ENCODE data around the gene HADH.

- TF ChIP-seq, protein P1, sequence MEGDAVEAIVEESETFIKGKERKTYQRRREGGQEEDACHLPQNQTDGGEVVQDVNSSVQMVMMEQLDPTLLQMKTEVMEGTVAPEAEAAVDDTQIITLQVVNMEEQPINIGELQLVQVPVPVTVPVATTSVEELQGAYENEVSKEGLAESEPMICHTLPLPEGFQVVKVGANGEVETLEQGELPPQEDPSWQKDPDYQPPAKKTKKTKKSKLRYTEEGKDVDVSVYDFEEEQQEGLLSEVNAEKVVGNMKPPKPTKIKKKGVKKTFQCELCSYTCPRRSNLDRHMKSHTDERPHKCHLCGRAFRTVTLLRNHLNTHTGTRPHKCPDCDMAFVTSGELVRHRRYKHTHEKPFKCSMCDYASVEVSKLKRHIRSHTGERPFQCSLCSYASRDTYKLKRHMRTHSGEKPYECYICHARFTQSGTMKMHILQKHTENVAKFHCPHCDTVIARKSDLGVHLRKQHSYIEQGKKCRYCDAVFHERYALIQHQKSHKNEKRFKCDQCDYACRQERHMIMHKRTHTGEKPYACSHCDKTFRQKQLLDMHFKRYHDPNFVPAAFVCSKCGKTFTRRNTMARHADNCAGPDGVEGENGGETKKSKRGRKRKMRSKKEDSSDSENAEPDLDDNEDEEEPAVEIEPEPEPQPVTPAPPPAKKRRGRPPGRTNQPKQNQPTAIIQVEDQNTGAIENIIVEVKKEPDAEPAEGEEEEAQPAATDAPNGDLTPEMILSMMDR (IDR thresholded peaks at IDR 0.05; ENCODE audit: low read depth, low read length, missing input control): no peak
- TF ChIP-seq REST (IDR thresholded peaks at IDR 0.05): no peak
- no peak for TF ChIP-seq EGR1 (IDR thresholded peaks at IDR 0.05; ENCODE audit: low read depth in 2 of 2)
- TF ChIP-seq, protein P2, sequence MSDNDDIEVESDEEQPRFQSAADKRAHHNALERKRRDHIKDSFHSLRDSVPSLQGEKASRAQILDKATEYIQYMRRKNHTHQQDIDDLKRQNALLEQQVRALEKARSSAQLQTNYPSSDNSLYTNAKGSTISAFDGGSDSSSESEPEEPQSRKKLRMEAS (IDR thresholded peaks at IDR 0.05): no peak
- no peak for TF ChIP-seq TAF1 (conservative IDR thresholded peaks at IDR 0.05)
- no peak for TF ChIP-seq SP1 (IDR thresholded peaks at IDR 0.05)
- TF ChIP-seq, protein P3, sequence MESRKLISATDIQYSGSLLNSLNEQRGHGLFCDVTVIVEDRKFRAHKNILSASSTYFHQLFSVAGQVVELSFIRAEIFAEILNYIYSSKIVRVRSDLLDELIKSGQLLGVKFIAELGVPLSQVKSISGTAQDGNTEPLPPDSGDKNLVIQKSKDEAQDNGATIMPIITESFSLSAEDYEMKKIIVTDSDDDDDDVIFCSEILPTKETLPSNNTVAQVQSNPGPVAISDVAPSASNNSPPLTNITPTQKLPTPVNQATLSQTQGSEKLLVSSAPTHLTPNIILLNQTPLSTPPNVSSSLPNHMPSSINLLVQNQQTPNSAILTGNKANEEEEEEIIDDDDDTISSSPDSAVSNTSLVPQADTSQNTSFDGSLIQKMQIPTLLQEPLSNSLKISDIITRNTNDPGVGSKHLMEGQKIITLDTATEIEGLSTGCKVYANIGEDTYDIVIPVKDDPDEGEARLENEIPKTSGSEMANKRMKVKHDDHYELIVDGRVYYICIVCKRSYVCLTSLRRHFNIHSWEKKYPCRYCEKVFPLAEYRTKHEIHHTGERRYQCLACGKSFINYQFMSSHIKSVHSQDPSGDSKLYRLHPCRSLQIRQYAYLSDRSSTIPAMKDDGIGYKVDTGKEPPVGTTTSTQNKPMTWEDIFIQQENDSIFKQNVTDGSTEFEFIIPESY (IDR thresholded peaks at IDR 0.05): no peak
- TF ChIP-seq YY1 (IDR thresholded peaks at IDR 0.05): no peak
These were observed 91.1 kb downstream of the HADH start for GRCh38 chr4:108080747-108081146.

All from liver (tissue), 3 donors.